GM12864 (cell line): ENCODE results near the gene CXCR2.
A peak's percentile ranks its signal among the peaks of the same experiment; 100 is the strongest.

ENCODE experiments used
- DNase-seq: peaks from one replicate; pipeline ENCODE4 v3.0.0-alpha.2; 2011; ENCODE audit warnings: low read depth
- H3K4me3 ChIP-seq: 2 replicates; pipeline ENCODE4 v1.5.1; 2011; ENCODE audit warnings: mild to moderate bottlenecking, low read depth, low read length, control low read depth
- CTCF ChIP-seq: IDR thresholded peaks from 2 replicates; pipeline ENCODE4 v1.5.1; 2011; ENCODE audit warnings: low read depth, mild to moderate bottlenecking, moderate library complexity, low read length, control low read depth, inconsistent platforms; ENCODE audit errors: missing control alignments

Gene CXCR2

GRCh38 chr2:218186355-218186766, 60.5 kb downstream of the CXCR2 start:
- H3K4me3 ChIP-seq = no peak overlapping the region
- DNase-seq = peak; percentile 37
- TF ChIP-seq CTCF = peak; percentile 83
